Retina (tissue), 1 donor: ENCODE data around the gene GRAMD4.
A peak's percentile ranks its signal among the peaks of the same experiment; 100 is the strongest.

Experiments used
- DNase-seq: peaks from one replicate; pipeline ENCODE4 v3.0.0-alpha.2; 2016

Gene GRAMD4

GRCh38 chr22:46584081-46584921, 35.9 kb upstream of the GRAMD4 start:
- peak; percentile 61 for DNase-seq

- no peak for DNase-seq
These were observed 34.7 kb upstream of the GRAMD4 start for GRCh38 chr22:46585340-46586122.

DNA sequence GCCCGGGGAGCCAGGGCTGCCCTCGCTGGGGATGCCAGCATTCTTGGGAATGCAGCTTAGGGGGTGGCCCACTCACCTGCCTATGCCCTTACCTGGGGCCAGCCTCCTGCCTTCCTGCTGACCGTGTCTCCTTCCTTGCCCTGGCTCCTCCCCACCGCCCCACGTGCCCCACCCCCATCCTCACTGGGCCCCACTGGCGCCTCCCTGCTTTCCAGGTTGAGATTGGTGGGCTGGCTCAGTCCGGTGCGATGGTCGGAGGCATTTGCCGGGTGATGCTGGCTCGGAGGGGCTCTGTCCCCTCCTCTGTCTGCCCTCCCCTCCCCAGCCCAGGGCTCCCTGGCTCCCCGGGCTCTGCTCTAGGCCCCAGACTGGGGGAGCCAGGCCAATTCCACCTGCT, 34.1 kb upstream of the GRAMD4 start:
- no peak for DNase-seq

- DNase-seq = no peak
These were observed 33.6 kb upstream of the GRAMD4 start for GRCh38 chr22:46586531-46587011.

DNA sequence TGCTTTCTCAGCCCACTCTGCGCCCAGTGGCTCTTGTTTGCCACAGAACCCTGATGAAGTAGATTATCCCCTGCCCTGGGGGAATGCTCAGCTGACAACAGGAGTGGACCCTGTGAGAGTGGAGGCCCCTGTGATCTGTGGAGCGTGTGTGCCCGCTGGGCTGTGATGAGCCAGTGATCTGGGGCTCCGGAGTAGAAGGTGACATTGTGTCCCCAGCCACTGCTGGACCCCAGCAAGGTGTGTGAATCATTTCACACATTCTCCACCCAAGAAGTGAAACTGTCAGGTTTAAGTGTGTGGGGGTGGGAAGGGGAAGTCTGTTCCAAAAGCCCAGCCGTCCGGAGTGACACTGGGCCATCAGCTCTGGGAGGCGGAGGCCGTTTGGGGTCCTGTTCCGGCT, 33.1 kb upstream of the GRAMD4 start:
- DNase-seq = no peak

- no peak for DNase-seq
These were observed 32.5 kb upstream of the GRAMD4 start for GRCh38 chr22:46587492-46588278.

DNA sequence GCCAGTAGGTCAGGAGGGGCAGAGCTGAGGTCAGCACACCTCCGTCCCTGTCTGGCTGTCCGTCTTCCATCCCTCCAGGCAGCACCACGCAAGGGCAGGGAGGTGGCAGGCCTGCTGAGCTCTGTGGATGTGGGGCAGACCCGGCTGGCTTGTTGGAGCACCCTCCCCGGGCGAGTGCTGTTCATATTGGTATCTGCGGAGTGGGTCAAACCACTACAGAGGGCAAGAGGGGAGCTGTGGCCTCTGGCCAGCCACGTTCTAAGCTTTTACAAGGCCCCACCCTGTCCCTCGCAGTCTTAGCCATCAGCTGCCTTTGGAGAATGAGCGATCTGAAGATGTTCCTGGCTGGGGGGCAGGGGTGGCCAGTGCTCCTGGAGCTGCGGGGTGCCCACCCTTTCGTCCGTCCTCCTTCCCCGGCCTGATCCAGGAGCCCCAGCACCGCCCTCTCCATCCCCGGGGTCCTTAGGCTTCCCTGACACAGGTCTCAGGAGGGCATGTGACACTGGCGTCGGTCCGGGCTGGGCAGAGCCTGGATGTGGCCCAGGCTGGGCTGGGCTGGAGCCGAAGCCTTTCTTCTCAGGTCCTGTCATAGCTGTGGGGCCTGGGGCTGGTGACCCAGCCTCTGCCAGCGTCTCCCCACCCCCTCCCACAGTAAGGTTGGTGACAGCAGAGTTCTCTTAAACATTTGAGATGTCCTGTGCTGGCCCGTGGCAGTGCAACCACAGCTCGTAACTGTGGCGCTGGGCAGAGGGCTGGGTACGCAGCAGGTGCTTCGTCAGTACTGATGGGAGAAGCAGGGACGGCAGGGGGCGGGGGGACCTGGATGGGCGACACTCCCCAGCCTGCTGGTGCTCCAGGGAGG, 31.7 kb upstream of the GRAMD4 start:
- DNase-seq = no peak

DNA sequence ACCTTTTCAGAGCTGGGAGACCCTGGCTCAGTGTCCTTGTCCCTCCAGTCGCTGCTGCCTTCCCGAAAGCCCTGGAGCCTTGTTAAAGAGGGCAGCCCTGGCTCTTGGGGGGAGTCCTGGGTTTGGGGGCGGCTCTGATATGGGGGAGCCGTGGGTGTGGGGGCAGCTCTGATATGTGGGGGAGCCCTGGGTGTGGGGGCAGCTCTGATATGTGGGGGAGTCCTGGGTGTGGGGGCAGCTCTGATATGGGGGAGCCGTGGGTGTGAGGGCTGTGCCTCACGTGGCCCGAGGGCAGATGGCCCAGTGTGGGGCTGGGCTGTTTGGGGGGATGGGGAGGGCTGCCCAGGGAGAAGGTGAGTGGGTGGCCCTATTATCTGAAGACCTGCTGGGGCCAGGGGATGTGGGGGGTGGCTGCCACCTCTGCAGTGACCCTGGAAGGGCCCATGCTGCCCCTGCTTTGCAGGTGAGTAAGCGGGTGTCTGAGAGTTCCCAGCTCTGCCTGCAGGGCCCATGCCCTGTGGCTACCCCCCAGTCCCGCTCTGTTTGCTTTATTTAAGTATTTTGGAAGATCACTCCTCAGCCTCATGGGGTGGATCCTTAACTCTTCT, 30.9 kb upstream of the GRAMD4 start:
- DNase-seq = no peak

DNA sequence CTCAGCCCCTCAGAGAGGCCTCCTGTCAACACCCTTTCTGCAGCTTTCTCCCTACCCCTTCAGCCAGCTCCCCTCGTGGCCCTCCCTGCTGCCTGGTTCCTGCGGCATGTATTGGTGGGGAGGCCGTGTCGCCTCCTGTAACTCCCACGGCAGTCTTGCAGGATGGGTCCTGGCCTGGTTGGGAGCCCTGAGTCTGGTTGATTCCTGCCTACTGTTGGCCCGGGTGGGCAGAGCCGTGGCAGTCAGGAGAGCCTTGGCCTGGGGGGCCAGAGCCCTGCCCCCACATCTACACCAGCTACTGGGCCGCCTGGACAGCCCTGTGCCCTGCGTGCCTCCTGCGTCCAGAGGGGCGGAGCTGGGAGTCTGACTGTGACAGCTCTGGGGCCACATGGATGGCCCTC, 30.3 kb upstream of the GRAMD4 start:
- DNase-seq = no peak

- DNase-seq = no peak
These were observed 29.9 kb upstream of the GRAMD4 start for GRCh38 chr22:46590334-46590733.

GRCh38 chr22:46591930-46592329, 28.3 kb upstream of the GRAMD4 start:
- DNase-seq = no peak

DNA sequence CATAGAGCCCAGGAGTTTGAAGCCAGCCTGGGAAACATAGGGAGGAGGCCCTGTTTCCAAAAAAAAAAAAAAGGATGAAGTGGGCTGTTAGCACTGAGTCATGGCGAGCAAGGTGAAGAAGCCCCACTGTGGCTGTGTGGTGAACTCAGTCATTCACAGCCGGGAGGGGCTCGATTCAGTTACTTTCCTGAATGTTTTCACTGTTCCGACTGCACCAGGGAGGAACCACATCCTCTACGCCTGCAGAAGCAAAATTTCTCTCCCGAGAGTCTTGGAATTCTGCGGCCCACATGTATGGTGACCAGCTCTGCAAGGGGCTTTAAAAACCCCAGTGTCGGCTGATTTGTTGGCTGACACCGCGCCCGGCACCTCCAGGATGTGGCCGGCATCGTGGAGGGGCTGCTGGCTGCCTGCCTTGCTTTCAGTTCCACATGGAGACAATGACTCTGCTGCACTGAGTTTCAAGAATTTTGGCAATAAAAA, 27.8 kb upstream of the GRAMD4 start:
- no peak for DNase-seq

DNA sequence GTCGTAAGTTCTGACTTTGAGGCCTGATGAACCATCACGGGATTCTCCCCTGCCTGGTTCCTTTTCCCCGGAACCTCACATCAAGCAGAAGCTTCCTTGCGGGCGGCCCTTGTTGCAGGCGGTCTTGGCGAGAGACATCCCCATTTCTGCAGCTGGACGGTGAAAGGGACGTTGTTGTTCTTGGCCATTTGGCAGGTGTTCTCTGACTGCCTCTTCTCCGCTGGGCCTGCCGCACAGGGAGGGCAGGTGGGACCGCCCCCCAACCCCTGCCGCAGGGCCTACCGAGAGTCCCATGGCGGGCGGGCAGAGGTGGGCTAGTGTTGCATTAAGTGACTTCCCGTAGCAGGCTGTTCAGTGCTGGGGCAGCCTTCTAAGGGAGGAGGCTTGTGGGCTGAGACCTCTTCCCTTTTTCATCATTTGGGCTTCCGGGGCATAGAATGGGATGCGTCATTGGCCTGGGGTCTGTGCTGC, 26.9 kb upstream of the GRAMD4 start:
- no peak for DNase-seq

DNA sequence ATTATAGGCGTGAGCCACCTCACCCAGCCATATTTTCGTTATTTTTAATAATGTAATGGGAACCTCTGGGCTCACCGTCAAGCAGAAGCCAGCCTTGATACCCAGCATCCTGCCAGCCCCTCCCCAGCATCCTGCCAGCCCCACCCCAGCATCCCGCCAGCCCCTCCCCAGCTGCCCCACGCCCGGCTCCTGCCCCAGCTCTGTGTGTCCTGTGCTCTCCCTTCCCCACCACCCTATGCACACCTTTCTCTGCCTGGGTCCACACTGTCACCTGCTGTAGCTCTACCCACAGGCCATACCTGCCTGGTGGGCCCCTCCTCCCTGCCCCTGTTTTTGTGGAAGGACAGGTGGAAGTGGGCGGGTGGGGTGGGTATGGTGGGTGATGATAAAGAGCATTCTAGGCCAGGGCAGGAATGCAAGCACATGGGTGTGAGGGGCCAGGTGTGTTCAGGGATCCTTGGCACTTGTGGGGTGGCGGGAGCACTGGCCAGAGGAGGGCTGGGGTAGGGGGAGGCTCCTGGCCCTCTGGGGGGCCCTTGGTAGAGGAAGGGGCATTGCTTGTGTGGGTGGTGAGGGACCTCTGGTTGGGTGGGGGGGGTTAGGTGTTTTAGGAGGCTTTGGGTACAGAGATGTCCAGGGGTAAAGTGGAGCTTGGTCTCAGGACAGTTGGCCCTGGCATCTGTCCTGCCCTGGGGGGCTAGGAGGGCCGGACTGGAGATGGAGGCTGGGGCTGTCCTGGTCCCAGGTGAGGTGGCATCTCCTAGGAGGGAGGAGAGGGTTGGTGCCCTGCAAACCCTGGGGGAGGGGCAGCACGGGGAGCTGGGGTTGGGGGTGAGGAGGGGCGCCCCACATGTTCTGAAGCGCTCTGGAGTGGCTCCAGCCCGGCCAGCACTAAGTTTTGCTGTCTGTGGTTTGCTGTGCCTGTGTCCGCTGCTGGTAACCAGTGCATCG, 25.9 kb upstream of the GRAMD4 start:
- DNase-seq = no peak

GRCh38 chr22:46594947-46595298, 25.3 kb upstream of the GRAMD4 start:
- DNase-seq = no peak

- DNase-seq = no peak
These were observed 24.6 kb upstream of the GRAMD4 start for GRCh38 chr22:46595545-46595944.

DNA sequence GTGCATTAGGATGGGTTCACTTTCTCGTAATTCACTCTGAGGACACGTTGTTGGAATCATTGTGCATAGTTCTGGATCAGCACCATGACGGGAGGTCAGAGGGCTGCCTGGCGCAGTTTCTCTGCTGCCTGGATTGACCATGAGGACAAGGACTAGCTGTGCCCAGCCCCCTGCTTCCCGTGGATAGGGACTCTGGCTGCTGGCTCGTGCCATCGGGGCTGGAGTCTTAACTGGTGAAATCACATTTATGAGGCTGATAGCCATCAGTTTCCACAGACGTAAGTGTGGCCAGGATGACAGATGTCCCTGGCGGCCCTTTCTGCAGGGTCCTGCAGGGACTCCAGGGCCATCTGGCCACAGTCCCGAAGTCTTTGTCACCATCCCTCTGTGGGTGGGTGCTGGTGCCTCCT, 24.1 kb upstream of the GRAMD4 start:
- no peak for DNase-seq

GRCh38 chr22:46596819-46597218, 23.4 kb upstream of the GRAMD4 start:
- no peak for DNase-seq

DNA sequence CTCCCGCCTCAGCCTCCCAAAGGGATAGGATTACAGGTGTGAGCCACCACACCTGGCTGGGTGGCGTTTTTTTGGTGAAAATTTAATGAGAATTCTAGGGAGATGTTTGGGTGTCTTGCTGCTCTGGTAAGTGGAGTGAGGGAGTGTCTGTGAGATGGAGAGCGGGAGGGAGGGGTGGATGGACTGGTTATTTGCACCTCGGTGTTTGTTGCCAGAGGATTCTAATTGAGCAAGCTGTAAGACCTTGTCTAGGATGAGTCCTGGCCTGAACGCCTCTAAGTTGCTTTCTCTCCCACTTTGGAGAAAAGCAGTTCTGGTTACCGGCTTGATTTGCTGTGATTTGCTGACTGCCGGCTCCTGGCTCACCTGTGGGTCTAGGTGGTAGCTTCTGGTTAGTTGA, 22.0 kb upstream of the GRAMD4 start:
- DNase-seq = no peak

GRCh38 chr22:46598737-46599424, 21.3 kb upstream of the GRAMD4 start:
- DNase-seq = no peak
